ENCODE data around the gene FAM210B.
A peak's percentile ranks its signal among the peaks of the same experiment; 100 is the strongest.

- no peak for TF ChIP-seq IRF2 (CRISPR knock-in tag; IDR thresholded peaks at IDR 0.05)
- TF ChIP-seq SRSF1 (IDR thresholded peaks at IDR 0.05; ENCODE audit: low read depth, low read length): no peak
- TF ChIP-seq MTA3 (IDR thresholded peaks at IDR 0.05; ENCODE audit: borderline replicate concordance): no peak
- TF ChIP-seq POLR2A (conservative IDR thresholded peaks at IDR 0.05): no peak
- TF ChIP-seq THRB (CRISPR knock-in tag; conservative IDR thresholded peaks at IDR 0.05): no peak
- TF ChIP-seq CHD2 (IDR thresholded peaks at IDR 0.05; ENCODE audit: low read depth, low read length): no peak
- no peak for TF ChIP-seq SP1 (CRISPR knock-in tag; IDR thresholded peaks at IDR 0.05)
- TF ChIP-seq ADNP (tag; IDR thresholded peaks at IDR 0.05): 0 out of 2 replicates have a peak, but pooled peaks have one; percentile 68
- TF ChIP-seq ZFP1 (CRISPR knock-in tag; IDR thresholded peaks at IDR 0.05): no peak
- TF ChIP-seq GABPA (tag; conservative IDR thresholded peaks at IDR 0.05; ENCODE audit: low read depth): no peak
- TF ChIP-seq CTCF (IDR thresholded peaks at IDR 0.05 in 2 of 3, conservative IDR thresholded peaks at IDR 0.05 in 1 of 3; ENCODE audit: insufficient read depth in 2 of 3, low read depth in 1 of 3, low read length in 3 of 3): no peak
- TF ChIP-seq ATF2 (CRISPR knock-in tag; IDR thresholded peaks at IDR 0.05): no peak
Observed at GRCh38 chr20:56412949-56413348, 54.2 kb downstream of the FAM210B start.
